ENCODE data around the gene FMNL2. TPM values are rescaled to one million over a fixed set of nuclear protein-coding genes. Genes with fewer than 3 reads are reported as not detected.

The FMNL2 gene
- total RNA-seq, 1 experiment from 2014 or later, result 28.1 TPM

GRCh38 chr2:152464851-152465470, 130.0 kb downstream of the FMNL2 start:
- Histone ChIP-seq H3K4me1 (ENCODE audit: control insufficient read depth in 1 of 2, insufficient read depth in 2 of 2, low read length in 2 of 2) (peaks cover 0 to 14% of the 10 kb centered on the region in 2 experiments; a peak in 1 of 4 replicates), H3K27me3 (ENCODE audit: insufficient read depth, low read length) (no peaks in the 10 kb centered on the region), H3K9me2 (ENCODE audit: insufficient read depth) (no peaks in the 10 kb centered on the region), H3K9ac (ENCODE audit: low read length) (no peak overlapping the region), H3K4me2 (ENCODE audit: low read length) (no peak overlapping the region), H3K27ac (ENCODE audit: low read depth, low read length) (no peak overlapping the region), H3K9me3 (ENCODE audit: control insufficient read depth in 1 of 2, insufficient read depth in 1 of 2, low read depth in 1 of 2, low read length in 2 of 2) (no peaks in the 10 kb centered on the region), H2AFZ (ENCODE audit: low read depth, low read length, poor library complexity, severe bottlenecking) (no peak overlapping the region), H4K20me1 (ENCODE audit: insufficient read depth) (no peaks in the 10 kb centered on the region), H3K4me3 (replicated peaks in 1 of 2; ENCODE audit: low read depth in 1 of 2, low read length in 2 of 2) (no peak overlapping the region), H3K79me2 (ENCODE audit: insufficient read depth, low read length) (peaks cover 44% of the 10 kb centered on the region; the same call in 1 of the 2 replicates), H3K36me3 (ENCODE audit: control insufficient read depth in 1 of 2, insufficient read depth in 2 of 2, low read length in 2 of 2) (no peaks in the 10 kb centered on the region)
- DNase-seq (ENCODE audit: low read depth, low spot score) (no peak), ATAC-seq (no peak)
- BruUV-seq (replicated peaks), result no TSS peak
- RAD21 ChIA-PET (ENCODE audit: low non-redundant PET in 1 of 2, low total read pairs in 2 of 2, uncharacterized antibody in 2 of 2, unreplicated experiment in 2 of 2), result no interaction called here
- intact Hi-C loops (cut with micrococcal nuclease), result no loop called here
- TF ChIP-seq JUND (IDR thresholded peaks at IDR 0.05) (no peak), EZH2phosphoT487 (IDR thresholded peaks at IDR 0.05; ENCODE audit: borderline replicate concordance) (no peak), ZBTB33 (IDR thresholded peaks at IDR 0.05; ENCODE audit: extremely low read depth, insufficient replicate concordance, low read length) (no peak), POLR2A (IDR thresholded peaks at IDR 0.05; ENCODE audit: borderline replicate concordance, extremely low read depth, insufficient read depth, insufficient read length) (no peak), MAX (IDR thresholded peaks at IDR 0.05) (no peak), RAD21 (IDR thresholded peaks at IDR 0.05; ENCODE audit: low read depth) (no peak), SIN3A (IDR thresholded peaks at IDR 0.05; ENCODE audit: low read depth) (no peak), SP1 (IDR thresholded peaks at IDR 0.05; ENCODE audit: low read depth) (no peak), FOSL1 (IDR thresholded peaks at IDR 0.05; ENCODE audit: low read depth) (no peak), CTCF (IDR thresholded peaks at IDR 0.05 in 2 of 3, conservative IDR thresholded peaks at IDR 0.05 in 1 of 3; ENCODE audit: borderline replicate concordance in 1 of 3, insufficient read depth in 1 of 3, low read depth in 2 of 3, low read length in 2 of 3) (no peak), SRF (IDR thresholded peaks at IDR 0.05; ENCODE audit: low read depth) (no peak)
- CTCF ChIA-PET, result no interaction called here
- POLR2A ChIA-PET, result no interaction called here

All from HCT116 (cell line).